D721Med (cell line): ENCODE results near the gene TXNDC12.
"Not testable (repeated sequence)": the region's sequence is repeated elsewhere in the genome, so short reads cannot be mapped to it uniquely, and the experiment has no call there.

Experiments
- DNase-seq: peaks from one replicate; pipeline ENCODE4 v3.0.0; 2011; ENCODE audit warnings: low spot score; ENCODE audit not compliant: insufficient read length
- FAIRE-seq: peaks from 2 replicates; lab custom pipeline; 2011; peaks lifted over from hg19 to GRCh38; lab: Jason Lieb, UNC
- TF ChIP-seq, protein P1 (sequence below): IDR thresholded peaks from 2 replicates; pipeline ENCODE4 v1.5.1; 2012; ENCODE audit warnings: mild to moderate bottlenecking, control low read depth; ENCODE audit not compliant: insufficient read depth; ENCODE audit errors: missing control alignments

TXNDC12 gene

DNA sequence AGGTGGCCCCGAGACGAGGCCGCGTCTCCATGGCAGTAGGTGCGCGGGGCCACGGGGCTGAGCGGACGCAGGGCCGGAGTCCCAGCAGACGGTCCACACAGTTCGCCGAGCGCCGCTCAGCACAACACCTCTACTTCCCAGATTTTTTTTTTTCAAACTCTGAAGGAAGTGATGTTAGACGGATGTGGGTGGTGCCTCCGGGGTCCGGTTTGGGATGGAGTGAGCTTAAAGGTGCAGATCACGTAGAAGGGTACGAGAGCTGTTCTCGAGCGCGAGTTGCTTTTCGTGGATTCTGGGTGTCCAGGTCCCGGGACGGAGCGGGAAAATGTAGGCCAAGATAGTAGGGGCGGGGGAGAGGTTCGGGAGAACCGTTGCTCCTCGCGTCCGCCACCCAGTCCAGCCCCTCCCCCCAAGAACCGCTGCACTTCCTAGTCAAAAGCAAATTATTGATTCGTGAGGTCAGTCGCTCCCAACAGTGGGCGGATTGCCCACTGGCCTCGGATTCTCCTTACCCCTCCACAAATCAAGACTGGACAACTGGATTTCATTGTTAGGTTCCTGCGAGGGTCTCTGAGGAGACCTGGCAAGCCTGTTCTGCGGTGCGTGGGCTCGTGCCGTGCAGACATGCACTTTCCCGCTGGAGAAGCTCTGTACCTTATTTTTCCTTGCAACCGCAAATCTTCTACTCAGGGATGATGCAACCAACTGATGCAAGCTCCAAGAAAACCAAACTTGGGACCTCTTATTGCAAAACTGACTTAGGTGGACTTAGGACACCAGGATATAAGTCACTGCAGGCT, at the start of gene TXNDC12:
TSS of gene TXNDC12 (minus strand) at position 126 of the 800 bp plus-strand sequence. CDS start at position 31, 95 bp downstream.
- FAIRE-seq (no peak), DNase-seq (peak; percentile 74)
- TF ChIP-seq, protein P1, sequence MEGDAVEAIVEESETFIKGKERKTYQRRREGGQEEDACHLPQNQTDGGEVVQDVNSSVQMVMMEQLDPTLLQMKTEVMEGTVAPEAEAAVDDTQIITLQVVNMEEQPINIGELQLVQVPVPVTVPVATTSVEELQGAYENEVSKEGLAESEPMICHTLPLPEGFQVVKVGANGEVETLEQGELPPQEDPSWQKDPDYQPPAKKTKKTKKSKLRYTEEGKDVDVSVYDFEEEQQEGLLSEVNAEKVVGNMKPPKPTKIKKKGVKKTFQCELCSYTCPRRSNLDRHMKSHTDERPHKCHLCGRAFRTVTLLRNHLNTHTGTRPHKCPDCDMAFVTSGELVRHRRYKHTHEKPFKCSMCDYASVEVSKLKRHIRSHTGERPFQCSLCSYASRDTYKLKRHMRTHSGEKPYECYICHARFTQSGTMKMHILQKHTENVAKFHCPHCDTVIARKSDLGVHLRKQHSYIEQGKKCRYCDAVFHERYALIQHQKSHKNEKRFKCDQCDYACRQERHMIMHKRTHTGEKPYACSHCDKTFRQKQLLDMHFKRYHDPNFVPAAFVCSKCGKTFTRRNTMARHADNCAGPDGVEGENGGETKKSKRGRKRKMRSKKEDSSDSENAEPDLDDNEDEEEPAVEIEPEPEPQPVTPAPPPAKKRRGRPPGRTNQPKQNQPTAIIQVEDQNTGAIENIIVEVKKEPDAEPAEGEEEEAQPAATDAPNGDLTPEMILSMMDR: no peak

DNA sequence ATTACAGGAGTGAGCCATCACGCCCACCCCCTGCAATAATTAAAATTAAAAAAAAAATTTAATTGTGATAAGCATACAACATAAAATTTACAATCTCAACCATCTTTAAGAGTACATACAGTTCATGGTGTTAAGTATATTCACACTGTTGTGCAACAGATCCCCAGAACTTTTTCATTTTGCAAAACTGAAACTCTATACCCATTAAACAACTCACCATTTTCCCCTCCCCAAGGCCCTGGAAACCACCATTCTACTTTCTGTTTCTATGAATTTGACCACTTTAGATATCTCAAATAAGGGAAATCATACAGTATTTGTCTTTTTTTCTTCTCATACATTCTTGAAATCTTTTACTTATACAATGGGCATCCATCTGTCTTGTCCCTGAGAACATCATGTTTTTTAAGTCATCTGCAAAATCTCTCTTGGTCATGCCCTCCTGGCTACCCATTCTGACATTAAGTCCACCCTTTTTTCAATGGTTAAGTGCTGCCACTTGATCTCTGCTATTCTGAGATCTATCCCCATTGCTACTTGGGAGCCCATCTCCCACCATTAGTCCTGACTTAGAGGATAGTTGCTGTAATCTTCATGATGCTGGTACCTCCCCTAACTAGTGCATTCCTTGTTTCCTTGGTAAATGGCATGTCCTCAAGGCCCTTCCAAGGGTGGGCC, 47.5 kb upstream of the TXNDC12 start:
- TF ChIP-seq, protein P1: no peak
- no peak for FAIRE-seq
- no peak for DNase-seq

DNA sequence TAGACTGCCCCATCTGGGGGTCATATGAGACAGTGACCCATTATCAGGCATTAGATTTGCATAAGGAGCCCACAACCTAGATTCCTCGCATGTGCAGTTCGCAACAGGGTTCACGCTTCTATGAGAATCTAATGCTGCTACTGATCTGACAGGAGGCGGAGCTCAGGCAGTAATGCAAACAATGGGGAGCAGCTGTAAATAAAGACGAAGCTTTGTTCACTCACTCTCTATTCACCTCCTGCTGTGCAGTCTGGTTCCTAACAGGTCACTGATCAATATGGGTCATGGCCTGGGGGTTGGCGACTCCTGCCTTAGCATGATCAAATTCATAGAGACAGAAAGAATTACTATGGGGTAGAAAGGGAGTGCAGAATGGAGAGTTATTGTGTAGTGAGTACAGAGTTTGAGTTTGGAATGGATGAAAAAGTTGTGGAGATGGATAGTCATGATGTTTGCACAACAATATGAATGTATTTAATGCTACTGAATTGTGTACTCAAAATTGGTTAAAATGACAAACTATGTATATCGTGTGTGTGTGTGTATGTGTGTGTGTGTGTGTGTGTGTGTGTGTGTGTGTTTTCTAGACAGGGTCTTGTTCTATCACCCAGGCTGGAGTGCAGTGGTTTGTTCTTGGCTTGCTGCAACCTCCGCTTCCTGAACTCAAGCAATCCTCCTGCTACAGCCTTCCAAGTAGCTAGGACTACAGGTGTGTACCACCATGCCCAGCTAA, 43.3 kb upstream of the TXNDC12 start:
- TF ChIP-seq, protein P1: no peak
- FAIRE-seq (no peak), DNase-seq (no peak)

DNA sequence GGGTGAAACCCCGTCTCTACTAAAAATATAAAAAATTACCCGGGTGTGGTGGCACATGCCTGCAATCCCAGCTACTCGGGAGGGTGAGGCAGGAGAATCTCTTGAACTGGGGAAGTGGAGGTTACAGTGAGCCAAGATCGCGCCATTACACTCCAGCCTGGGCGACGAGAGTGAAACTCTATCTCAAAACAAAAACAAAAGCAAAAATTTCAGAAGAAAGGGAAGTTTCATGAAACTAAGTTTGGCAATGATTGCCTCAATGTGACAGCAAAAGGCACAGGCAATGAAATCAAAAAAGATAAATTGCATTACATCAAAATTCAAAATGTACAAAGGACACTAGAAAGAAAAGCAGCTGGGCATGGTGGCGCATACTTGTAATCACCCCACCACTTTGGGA, 41.2 kb upstream of the TXNDC12 start:
- DNase-seq (no peak), FAIRE-seq (no peak)
- TF ChIP-seq, protein P1: no peak

DNA sequence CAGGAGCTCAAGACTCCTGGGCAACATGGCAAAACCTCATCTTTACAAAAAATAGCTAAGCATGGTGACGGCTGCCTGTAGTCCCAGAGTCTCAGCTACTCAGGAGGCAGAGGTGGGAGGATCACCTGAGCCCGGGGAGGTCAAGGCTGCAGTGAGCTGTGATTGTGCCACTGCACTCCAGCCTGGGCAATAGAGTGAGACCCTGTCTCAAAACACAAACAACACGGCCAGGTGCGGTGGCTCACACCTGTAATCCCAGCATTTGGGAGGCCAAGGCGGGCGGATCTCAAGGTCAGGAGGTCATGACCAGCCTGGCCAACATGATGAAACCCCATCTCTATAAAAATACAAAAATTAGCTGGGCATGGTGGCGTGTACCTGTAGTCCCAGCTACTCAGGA, 39.3 kb upstream of the TXNDC12 start:
- FAIRE-seq, DNase-seq: not testable (repeated sequence)

DNA sequence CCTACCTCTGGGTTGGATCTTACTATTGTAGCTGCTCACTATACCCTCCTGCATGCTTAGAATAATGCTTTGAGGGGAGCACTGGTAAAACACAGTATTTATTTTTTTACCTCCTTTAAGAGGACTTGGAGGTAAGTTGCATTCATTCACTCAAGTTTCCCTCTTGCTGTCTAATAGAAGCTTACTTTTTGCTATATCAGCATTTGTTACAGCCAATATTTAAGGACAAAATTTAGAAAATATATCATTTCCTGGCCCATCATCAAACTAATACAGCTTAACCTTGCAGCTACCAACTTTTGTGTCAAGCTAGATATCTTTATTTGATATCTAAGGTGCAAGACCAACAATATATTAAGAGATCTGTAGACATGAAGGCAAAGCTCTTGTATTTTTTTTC, 32.9 kb upstream of the TXNDC12 start:
- DNase-seq, FAIRE-seq: not testable (repeated sequence)

DNA sequence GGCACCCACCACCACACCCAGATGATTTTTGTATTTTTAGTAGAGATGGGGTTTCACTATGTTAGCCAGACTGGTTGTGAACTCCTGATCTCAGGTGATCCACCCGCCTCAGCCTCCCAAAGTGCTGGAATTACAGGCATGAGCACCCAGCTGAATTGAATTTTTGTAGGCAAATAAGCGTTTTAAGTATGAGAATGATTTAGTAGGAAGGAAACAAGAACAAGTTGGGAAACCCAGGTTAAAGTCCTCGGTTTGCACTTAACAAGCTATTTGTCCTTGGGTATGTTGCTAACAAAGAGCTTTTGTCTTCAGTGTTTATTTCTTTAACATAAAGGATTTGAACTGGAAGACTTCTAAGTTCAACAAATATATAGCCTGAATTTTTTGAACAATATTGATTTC, 25.0 kb upstream of the TXNDC12 start:
- no peak for FAIRE-seq
- no peak for DNase-seq
- TF ChIP-seq, protein P1: no peak

DNA sequence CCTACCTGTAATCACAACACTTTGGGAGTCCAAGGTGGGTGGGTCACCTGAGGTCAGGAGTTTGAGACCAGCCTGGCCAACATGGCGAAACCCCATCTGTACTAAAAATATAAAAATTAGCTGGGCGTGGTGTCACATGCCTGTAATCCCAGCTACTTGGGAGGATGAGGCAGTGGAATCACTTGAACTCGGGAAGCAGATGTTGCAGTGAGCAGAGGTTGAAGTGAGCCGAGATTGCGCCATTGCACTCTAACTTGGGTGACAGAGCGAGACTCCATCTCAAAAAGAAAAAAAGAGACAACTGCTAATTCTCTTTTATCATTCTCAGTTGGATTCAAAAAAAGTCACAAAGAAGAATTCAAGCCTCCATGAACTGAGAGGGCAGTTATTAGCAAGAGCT, 22.3 kb upstream of the TXNDC12 start:
- FAIRE-seq, DNase-seq: not testable (repeated sequence)
